Panc1 (cell line): ENCODE data around the gene KNDC1.

Experiments used
- POLR2AphosphoS5 ChIP-seq: IDR thresholded peaks from 2 replicates; pipeline ENCODE4 v1.6.1; 2012; ENCODE audit warnings: mild to moderate bottlenecking, low read depth, low read length, moderate library complexity
- REST ChIP-seq, 2 experiments: IDR thresholded peaks; 2 replicates each; pipeline ENCODE4 v1.6.1; 2011 to 2012; ENCODE audit warnings: low read depth in 2 of 2, control low read depth in 1 of 2, low read length in 1 of 2, mild to moderate bottlenecking in 1 of 2, moderate library complexity in 1 of 2; ENCODE audit not compliant: insufficient read depth in 1 of 2
- SIN3A ChIP-seq: IDR thresholded peaks from 2 replicates; pipeline ENCODE4 v1.6.1; 2012; ENCODE audit warnings: low read depth, mild to moderate bottlenecking, low read length, moderate library complexity, borderline replicate concordance; ENCODE audit not compliant: insufficient read depth
- TCF7L2 ChIP-seq: IDR thresholded peaks from 2 replicates; pipeline ENCODE4 v1.6.1; 2011; ENCODE audit warnings: mild to moderate bottlenecking, low read depth, low read length, inconsistent platforms
- TF ChIP-seq, protein P1 (sequence below): fragments of 450-650 bp; IDR thresholded peaks from 2 replicates; pipeline ENCODE4 v1.5.1; 2017; ENCODE audit warnings: mild to moderate bottlenecking

DNA sequence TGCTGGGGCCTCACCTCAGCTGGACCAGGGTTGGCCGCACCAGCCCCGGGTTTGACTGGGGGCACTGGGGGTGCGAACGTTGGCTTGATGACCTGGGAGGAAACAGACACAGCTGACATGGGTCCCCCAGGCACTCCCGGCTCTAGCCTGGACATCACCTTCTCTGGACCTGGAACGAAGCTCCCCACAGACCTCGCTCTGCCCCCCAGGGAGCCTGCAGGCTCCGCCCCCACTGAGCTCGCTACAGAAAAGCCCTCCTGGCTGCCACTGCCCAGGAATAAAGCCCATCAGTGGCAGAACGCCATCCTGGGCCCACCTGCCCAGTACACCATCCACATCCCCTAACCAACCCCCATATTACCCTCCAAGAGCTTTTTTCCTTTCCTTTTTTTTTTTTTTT is 103.7 kb downstream of the KNDC1 start:
- TF ChIP-seq, protein P1, sequence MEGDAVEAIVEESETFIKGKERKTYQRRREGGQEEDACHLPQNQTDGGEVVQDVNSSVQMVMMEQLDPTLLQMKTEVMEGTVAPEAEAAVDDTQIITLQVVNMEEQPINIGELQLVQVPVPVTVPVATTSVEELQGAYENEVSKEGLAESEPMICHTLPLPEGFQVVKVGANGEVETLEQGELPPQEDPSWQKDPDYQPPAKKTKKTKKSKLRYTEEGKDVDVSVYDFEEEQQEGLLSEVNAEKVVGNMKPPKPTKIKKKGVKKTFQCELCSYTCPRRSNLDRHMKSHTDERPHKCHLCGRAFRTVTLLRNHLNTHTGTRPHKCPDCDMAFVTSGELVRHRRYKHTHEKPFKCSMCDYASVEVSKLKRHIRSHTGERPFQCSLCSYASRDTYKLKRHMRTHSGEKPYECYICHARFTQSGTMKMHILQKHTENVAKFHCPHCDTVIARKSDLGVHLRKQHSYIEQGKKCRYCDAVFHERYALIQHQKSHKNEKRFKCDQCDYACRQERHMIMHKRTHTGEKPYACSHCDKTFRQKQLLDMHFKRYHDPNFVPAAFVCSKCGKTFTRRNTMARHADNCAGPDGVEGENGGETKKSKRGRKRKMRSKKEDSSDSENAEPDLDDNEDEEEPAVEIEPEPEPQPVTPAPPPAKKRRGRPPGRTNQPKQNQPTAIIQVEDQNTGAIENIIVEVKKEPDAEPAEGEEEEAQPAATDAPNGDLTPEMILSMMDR, result no peak
- TF ChIP-seq POLR2AphosphoS5 (no peak), REST (IDR thresholded peaks at IDR 0.05; ENCODE audit: insufficient read depth in 1 of 2, low read depth in 2 of 2, low read length in 1 of 2) (no peak), TCF7L2 (no peak), SIN3A (no peak)
